ENCODE measurements around the gene GABBR2. TPM values are rescaled to one million over a fixed set of nuclear protein-coding genes. Genes with fewer than 3 reads are reported as not detected.
"Not testable (repeated sequence)": the region's sequence is repeated elsewhere in the genome, so short reads cannot be mapped to it uniquely, and the experiment has no call there.

The GABBR2 gene
- total RNA-seq, 1 donor = not detected

DNA sequence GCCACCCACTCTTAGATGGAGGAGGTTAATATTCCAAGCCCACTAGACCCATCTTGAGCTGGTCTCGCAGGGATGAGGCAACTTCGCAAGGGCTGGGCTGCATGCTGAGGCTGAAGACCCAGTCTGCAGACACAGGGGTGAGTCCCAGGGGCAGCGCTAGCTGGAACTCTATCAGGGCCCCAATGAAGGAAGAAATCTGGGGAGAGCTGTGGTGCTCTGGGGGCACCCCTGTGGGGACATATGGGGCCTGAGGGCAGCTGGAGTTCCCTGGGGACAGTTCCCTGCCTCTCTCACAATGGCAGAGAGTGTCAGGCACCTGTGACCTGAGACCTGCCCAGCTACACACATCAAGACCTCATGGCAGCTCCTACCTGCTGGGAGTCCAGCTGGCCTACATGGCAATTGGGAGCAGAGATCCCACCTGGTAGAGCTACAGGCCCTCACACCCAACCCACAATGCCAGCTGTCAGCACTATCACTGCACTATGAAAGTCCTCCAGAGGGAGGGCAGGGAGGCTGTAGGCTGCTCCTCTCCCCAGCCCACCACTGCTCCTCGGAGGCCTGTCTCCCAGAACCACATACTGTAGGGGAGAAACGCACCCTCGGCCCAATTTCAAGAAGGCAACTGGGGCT lies 202.2 kb downstream of the GABBR2 start:
- DNase-seq (ENCODE audit: low read depth) = no peak
- TF ChIP-seq, protein P1, sequence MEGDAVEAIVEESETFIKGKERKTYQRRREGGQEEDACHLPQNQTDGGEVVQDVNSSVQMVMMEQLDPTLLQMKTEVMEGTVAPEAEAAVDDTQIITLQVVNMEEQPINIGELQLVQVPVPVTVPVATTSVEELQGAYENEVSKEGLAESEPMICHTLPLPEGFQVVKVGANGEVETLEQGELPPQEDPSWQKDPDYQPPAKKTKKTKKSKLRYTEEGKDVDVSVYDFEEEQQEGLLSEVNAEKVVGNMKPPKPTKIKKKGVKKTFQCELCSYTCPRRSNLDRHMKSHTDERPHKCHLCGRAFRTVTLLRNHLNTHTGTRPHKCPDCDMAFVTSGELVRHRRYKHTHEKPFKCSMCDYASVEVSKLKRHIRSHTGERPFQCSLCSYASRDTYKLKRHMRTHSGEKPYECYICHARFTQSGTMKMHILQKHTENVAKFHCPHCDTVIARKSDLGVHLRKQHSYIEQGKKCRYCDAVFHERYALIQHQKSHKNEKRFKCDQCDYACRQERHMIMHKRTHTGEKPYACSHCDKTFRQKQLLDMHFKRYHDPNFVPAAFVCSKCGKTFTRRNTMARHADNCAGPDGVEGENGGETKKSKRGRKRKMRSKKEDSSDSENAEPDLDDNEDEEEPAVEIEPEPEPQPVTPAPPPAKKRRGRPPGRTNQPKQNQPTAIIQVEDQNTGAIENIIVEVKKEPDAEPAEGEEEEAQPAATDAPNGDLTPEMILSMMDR (IDR thresholded peaks at IDR 0.05; ENCODE audit: insufficient read depth, low read depth, low read length) = no peak

GRCh38 chr9:98504298-98505282 lies 204.1 kb downstream of the GABBR2 start:
- no peak for DNase-seq (ENCODE audit: low read depth)
- no peak overlapping the region for H3K4me3 ChIP-seq (ENCODE audit: low read depth, low read length)
- TF ChIP-seq, protein P1 (IDR thresholded peaks at IDR 0.05; ENCODE audit: insufficient read depth, low read depth, low read length) = no peak

More for the DNA sequence above, 202.2 kb downstream of the GABBR2 start:
- no peak overlapping the region for H3K4me3 ChIP-seq (ENCODE audit: low read depth, low read length)

DNA sequence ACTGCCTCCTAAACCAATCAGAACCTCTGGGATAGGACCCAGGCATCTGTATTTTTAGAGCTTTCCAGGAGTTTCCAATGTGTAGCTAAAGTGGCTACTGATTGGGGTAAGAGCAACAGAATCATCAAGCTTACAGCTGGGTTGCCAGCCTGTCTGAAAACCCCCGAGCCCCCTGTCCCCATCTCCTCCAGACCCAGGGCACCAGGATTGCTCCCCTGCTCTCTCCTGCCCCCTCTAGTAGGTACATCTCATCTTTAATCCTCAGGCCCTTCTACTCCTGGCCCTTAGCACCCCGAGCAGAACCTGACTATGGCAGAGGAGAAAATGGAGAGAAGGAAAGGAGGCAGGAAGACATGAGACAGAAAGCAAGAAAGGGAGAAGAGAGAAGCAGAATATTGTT lies 204.9 kb downstream of the GABBR2 start:
- no peak for DNase-seq (ENCODE audit: low read depth)
- TF ChIP-seq, protein P1 (IDR thresholded peaks at IDR 0.05; ENCODE audit: insufficient read depth, low read depth, low read length) = no peak
- H3K4me3 ChIP-seq (ENCODE audit: low read depth, low read length) = no peak overlapping the region

- TF ChIP-seq, protein P1 (IDR thresholded peaks at IDR 0.05; ENCODE audit: insufficient read depth, low read depth, low read length) = no peak
- peak; percentile 60 for DNase-seq (ENCODE audit: low read depth)
- H3K4me3 ChIP-seq (ENCODE audit: low read depth, low read length) = no peak overlapping the region
Measured at GRCh38 chr9:98502976-98503325, 205.8 kb downstream of the GABBR2 start.

GRCh38 chr9:98502311-98502975 lies 206.3 kb downstream of the GABBR2 start:
- DNase-seq (ENCODE audit: low read depth) = peak; percentile 16
- TF ChIP-seq, protein P1 (IDR thresholded peaks at IDR 0.05; ENCODE audit: insufficient read depth, low read depth, low read length) = no peak
- no peak overlapping the region for H3K4me3 ChIP-seq (ENCODE audit: low read depth, low read length)

GRCh38 chr9:98501819-98502218 lies 206.9 kb downstream of the GABBR2 start:
- TF ChIP-seq, protein P1 (IDR thresholded peaks at IDR 0.05; ENCODE audit: insufficient read depth, low read depth, low read length) = no peak
- no peak for DNase-seq (ENCODE audit: low read depth)
- no peak overlapping the region for H3K4me3 ChIP-seq (ENCODE audit: low read depth, low read length)

GRCh38 chr9:98501259-98501658 lies 207.5 kb downstream of the GABBR2 start:
- not testable (repeated sequence) for H3K4me3 ChIP-seq (ENCODE audit: low read depth, low read length); DNase-seq (ENCODE audit: low read depth)

Data from fibroblast of villous mesenchyme (primary cell).